Thyroid gland (tissue), 4 donors: ENCODE measurements around the gene ZNF789. TPM values are rescaled to one million over a fixed set of nuclear protein-coding genes. Genes with fewer than 3 reads are reported as not detected.

Experiments
- DNase-seq, 2 donors: peaks; one replicate each; pipeline ENCODE4 v3.0.0-alpha.2; 2019
- H3K27ac ChIP-seq, 3 donors: fragments of 200-600 bp; sonication (generic); 1 replicate in 2 of 3; 2 replicates in 1 of 3; pipeline ENCODE4 v1.5.1; 2016 to 2019; ENCODE audit warnings: mild to moderate bottlenecking in 1 of 3, moderate library complexity in 1 of 3
- H3K27me3 ChIP-seq: fragments of 200-600 bp; sonication (generic); one replicate; pipeline ENCODE4 v1.5.1; 2019
- H3K36me3 ChIP-seq, 2 donors: fragments of 200-600 bp; sonication (generic); one replicate each; pipeline ENCODE4 v1.5.1; 2016 to 2019
- H3K4me1 ChIP-seq, 2 donors: fragments of 200-600 bp; sonication (generic); one replicate each; pipeline ENCODE4 v1.5.1; 2017 to 2019
- H3K4me3 ChIP-seq, 3 donors: fragments of 200-600 bp; sonication (generic); replicated peaks in 1 of 3; 1 replicate in 2 of 3; 2 replicates in 1 of 3; pipeline ENCODE4 v1.5.1; 2016; ENCODE audit warnings: mild to moderate bottlenecking in 1 of 3
- H3K9me3 ChIP-seq: fragments of 200-600 bp; sonication (generic); one replicate; pipeline ENCODE4 v1.5.1; 2017
- POLR2A ChIP-seq, 2 donors: fragments of 450-650 bp; IDR thresholded peaks; one replicate each; pipeline ENCODE4 v1.6.1; 2017; ENCODE audit warnings: antibody characterized with exemption in 2 of 2, mild to moderate bottlenecking in 2 of 2, moderate library complexity in 1 of 2
- WGBS, 2 donors: methylation state at CpG; one replicate each; pipeline ENCODE4 v1.1.5; 2017; 5-methylcytosine and 5-hydroxymethylcytosine counted together
- intact Hi-C: fragments of 100-400 bp; cut with DNase I; formaldehyde crosslinking; loops from one replicate; pipeline ENCODE4 v1.15.1; 2023
- total RNA-seq, 4 donors: library from RNA; depleted of rRNA; stranded (reverse); fragments of >200 nt; gene quantifications; one replicate each; pipeline ENCODE4 v1.2.3, GENCODE V29; 2016
- TF ChIP-seq, protein P1 (sequence below), 6 experiments: fragments of 200-600 bp in 3 of 6; fragments of 450-650 bp in 3 of 6; sonication (generic) in 3 of 6; IDR thresholded peaks; one replicate each; pipeline ENCODE4 v1.5.1; 2016 to 2019; ENCODE audit warnings: antibody characterized with exemption in 6 of 6, mild to moderate bottlenecking in 2 of 6, inconsistent platforms in 1 of 6, moderate library complexity in 1 of 6

The ZNF789 gene
- total RNA-seq, 4 donors from 2014 or later = 9.8 to 14.5 (median 11.4) TPM

GRCh38 chr7:99452541-99452940 is 20.1 kb upstream of the ZNF789 start:
- H3K4me3 ChIP-seq = no peak overlapping the region
- H3K27me3 ChIP-seq = no peaks in the 10 kb centered on the region
- intact Hi-C loops = no loop called here
- DNase-seq = no peak
- peaks cover 38 to 53% of the 10 kb centered on the region in 2 donors for H3K36me3 ChIP-seq
- H3K27ac ChIP-seq = no peak overlapping the region
- 84 to 95% methylated on average over 9 to 13 of the region's 13 CpGs for WGBS, 2 donors
- no peaks in the 10 kb centered on the region for H3K9me3 ChIP-seq
- TF ChIP-seq, protein P1, sequence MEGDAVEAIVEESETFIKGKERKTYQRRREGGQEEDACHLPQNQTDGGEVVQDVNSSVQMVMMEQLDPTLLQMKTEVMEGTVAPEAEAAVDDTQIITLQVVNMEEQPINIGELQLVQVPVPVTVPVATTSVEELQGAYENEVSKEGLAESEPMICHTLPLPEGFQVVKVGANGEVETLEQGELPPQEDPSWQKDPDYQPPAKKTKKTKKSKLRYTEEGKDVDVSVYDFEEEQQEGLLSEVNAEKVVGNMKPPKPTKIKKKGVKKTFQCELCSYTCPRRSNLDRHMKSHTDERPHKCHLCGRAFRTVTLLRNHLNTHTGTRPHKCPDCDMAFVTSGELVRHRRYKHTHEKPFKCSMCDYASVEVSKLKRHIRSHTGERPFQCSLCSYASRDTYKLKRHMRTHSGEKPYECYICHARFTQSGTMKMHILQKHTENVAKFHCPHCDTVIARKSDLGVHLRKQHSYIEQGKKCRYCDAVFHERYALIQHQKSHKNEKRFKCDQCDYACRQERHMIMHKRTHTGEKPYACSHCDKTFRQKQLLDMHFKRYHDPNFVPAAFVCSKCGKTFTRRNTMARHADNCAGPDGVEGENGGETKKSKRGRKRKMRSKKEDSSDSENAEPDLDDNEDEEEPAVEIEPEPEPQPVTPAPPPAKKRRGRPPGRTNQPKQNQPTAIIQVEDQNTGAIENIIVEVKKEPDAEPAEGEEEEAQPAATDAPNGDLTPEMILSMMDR (IDR thresholded peaks at IDR 0.05) = no peak
- TF ChIP-seq POLR2A (IDR thresholded peaks at IDR 0.05) = no peak
- H3K4me1 ChIP-seq = no peaks in the 10 kb centered on the region

DNA sequence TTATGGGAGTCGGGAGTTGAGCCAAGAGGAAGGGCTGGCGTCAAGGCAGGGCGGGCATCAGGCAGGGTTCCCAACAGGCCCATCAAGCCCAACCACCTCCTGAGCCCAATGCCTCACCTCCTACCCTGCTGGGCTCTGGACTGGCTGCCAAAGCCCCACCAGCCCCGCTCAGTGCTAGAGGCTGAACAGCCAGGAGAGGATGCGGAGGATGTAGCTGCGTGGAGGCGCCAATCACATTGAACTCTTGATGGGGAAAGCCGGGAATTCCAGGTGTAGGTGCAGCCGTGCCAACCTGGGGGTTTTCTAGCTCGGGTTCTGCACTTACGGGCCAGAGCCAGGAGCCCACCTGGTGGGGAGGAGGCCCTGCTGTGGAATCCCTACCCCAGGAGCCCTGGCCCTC is 19.6 kb upstream of the ZNF789 start:
- intact Hi-C loops = no loop called here
- Histone ChIP-seq H3K36me3 (peaks cover 39 to 54% of the 10 kb centered on the region in 2 donors), H3K4me1 (no peaks in the 10 kb centered on the region), H3K27me3 (no peaks in the 10 kb centered on the region), H3K27ac (no peak overlapping the region), H3K9me3 (no peaks in the 10 kb centered on the region), H3K4me3 (no peak overlapping the region)
- no peak for DNase-seq
- TF ChIP-seq, protein P1 (IDR thresholded peaks at IDR 0.05) = no peak
- no peak for TF ChIP-seq POLR2A (IDR thresholded peaks at IDR 0.05)
- WGBS, 2 donors = 87 to 95% methylated on average over 8 of the region's 11 CpGs

DNA sequence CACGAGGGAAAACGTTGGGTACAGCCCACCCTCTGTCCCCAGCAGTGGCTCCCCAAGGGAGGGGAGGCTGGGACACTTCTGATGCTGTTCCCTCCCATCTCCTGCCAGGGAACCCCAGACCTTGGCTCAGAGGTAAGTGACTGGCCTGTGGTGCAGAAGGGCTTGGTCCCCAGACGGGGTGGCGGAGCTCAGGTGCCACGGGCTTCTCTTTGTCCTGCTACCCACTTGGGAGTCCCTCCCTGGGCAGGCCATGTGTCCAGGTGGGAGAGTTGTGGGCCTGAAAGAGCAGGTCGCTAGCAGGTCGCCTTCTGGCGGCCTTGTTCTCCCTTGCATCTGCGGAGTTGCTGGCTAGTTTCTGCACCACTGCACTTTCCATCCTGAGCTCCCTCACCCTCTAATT is 16.8 kb upstream of the ZNF789 start:
- no peaks in the 10 kb centered on the region for H3K27me3 ChIP-seq
- WGBS, 2 donors = 79 to 87% methylated on average over 6 to 9 of the region's 9 CpGs
- no peaks in the 10 kb centered on the region for H3K9me3 ChIP-seq
- H3K27ac ChIP-seq = no peak overlapping the region
- H3K4me3 ChIP-seq = no peak overlapping the region
- intact Hi-C loops = no loop called here
- no peaks in the 10 kb centered on the region for H3K4me1 ChIP-seq
- DNase-seq = no peak
- TF ChIP-seq, protein P1 (IDR thresholded peaks at IDR 0.05) = no peak
- no peak for TF ChIP-seq POLR2A (IDR thresholded peaks at IDR 0.05)
- H3K36me3 ChIP-seq = peaks cover 24 to 35% of the 10 kb centered on the region in 2 donors

- no peak for TF ChIP-seq POLR2A (IDR thresholded peaks at IDR 0.05)
- TF ChIP-seq, protein P1 (IDR thresholded peaks at IDR 0.05) = no peak
- Histone ChIP-seq H3K9me3 (no peaks in the 10 kb centered on the region), H3K4me1 (no peaks in the 10 kb centered on the region), H3K27ac (no peak overlapping the region), H3K27me3 (no peaks in the 10 kb centered on the region), H3K4me3 (no peak overlapping the region), H3K36me3 (peaks cover 24 to 32% of the 10 kb centered on the region in 2 donors)
- intact Hi-C loops = no loop called here
- DNase-seq = no peak
- WGBS, 2 donors = 81 to 85% methylated on average over 13 of the region's 13 CpGs
These were observed 16.4 kb upstream of the ZNF789 start for GRCh38 chr7:99456288-99456687.

GRCh38 chr7:99457050-99457649 is 15.5 kb upstream of the ZNF789 start:
- Histone ChIP-seq H3K27ac (no peak overlapping the region), H3K4me3 (no peak overlapping the region), H3K9me3 (no peaks in the 10 kb centered on the region), H3K27me3 (no peaks in the 10 kb centered on the region), H3K36me3 (peaks cover 24 to 32% of the 10 kb centered on the region in 2 donors), H3K4me1 (no peaks in the 10 kb centered on the region)
- TF ChIP-seq, protein P1 (IDR thresholded peaks at IDR 0.05) = no peak
- TF ChIP-seq POLR2A (IDR thresholded peaks at IDR 0.05) = no peak
- WGBS, 2 donors = 82 to 88% methylated on average over 6 of the region's 6 CpGs
- no peak for DNase-seq
- intact Hi-C loops = no loop called here
